GM12891 (cell line): ENCODE measurements around the gene EDAR.

Experiments used
- PAX5 ChIP-seq: IDR thresholded peaks from 2 replicates; pipeline ENCODE4 v1.6.1; 2011; ENCODE audit warnings: low read length, moderate library complexity, mild to moderate bottlenecking; ENCODE audit not compliant: insufficient read depth, severe bottlenecking
- POLR2A ChIP-seq: IDR thresholded peaks from 2 replicates; pipeline ENCODE4 v1.6.1; 2011; ENCODE audit warnings: low read depth, low read length, control low read depth
- POLR2AphosphoS5 ChIP-seq: IDR thresholded peaks from 2 replicates; pipeline ENCODE4 v1.6.1; 2011; ENCODE audit warnings: low read depth, low read length, control low read depth
- SPI1 ChIP-seq: IDR thresholded peaks from 2 replicates; pipeline ENCODE4 v1.6.1; 2011; ENCODE audit warnings: low read depth, low read length, control low read depth
- TAF1 ChIP-seq: IDR thresholded peaks from 2 replicates; pipeline ENCODE4 v1.6.1; 2011; ENCODE audit warnings: low read depth, low read length, control low read depth

GRCh38 chr2:108928660-108929377 is 60.2 kb downstream of the EDAR start:
- TF ChIP-seq SPI1, result no peak
- TF ChIP-seq POLR2A, result no peak
- no peak for TF ChIP-seq POLR2AphosphoS5
- no peak for TF ChIP-seq TAF1
- no peak for TF ChIP-seq PAX5
